ES-I3 (cell line): ENCODE results near the gene ATP6AP1.

Experiments used
- H3K36me3 ChIP-seq: 2 replicates; pipeline ENCODE4 v1.6.1; 2013; ENCODE audit warnings: mild to moderate bottlenecking, low read length, control low read depth, moderate library complexity; ENCODE audit not compliant: insufficient read depth
- H3K4me1 ChIP-seq: 2 replicates; pipeline ENCODE4 v1.6.1; 2013; ENCODE audit warnings: mild to moderate bottlenecking, control low read depth, low read length; ENCODE audit not compliant: insufficient read depth
- H3K9ac ChIP-seq: 2 replicates; pipeline ENCODE4 v1.6.1; 2013; ENCODE audit warnings: low read depth, mild to moderate bottlenecking, low read length, moderate library complexity
- H3K9me3 ChIP-seq: 2 replicates; pipeline ENCODE4 v1.6.1; 2013; ENCODE audit warnings: mild to moderate bottlenecking, low read length, moderate library complexity; ENCODE audit not compliant: control insufficient read depth, insufficient read depth

Gene ATP6AP1

DNA sequence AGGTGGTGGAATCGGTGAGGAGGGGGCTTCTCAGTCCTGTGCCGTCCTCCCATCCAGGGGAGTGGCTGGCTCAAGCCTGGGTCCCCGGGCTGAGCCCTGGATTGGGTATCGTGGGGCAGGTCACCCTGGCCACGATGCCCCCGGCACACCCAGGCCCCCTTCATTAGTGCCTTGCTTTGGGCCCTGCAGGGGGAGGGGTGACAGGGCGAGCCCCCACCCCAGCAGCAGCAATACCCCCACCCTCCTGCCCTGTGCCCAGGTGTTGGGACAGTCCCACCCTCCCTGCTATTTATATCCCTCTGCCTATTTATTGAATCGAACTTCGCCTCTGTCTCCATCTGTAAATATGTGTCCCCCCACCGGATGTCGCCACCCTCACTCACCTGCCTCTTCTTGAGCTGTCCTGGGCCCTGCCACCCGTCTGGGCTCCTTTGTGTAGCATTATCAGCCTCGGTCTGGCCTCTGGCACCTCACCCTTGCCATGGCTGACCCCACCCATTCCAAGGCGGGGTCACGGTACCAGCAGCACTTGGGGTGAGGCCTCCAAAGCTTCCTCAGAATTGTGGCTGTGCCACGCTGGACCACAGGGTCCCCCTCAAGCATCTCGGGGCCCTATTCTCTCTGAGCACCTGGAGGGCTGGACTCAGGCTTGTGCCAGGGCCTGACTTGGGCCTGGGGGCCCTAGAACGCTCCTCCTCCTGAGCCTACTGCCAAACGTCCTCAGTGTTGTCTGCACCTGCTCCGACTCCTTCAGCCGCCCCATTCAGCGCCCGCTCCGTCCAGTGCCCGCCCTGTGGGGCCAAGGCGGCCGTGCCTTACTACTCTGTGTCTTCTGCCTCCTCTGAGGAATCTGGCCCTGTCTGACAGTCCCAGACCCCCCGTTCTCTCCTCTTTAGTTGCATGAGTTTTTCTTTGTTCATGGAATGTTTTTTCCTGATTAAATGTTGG lies 44.5 kb downstream of the ATP6AP1 start:
- no peaks in the 10 kb centered on the region; the same call in 1 of the 2 replicates for H3K36me3 ChIP-seq

DNA sequence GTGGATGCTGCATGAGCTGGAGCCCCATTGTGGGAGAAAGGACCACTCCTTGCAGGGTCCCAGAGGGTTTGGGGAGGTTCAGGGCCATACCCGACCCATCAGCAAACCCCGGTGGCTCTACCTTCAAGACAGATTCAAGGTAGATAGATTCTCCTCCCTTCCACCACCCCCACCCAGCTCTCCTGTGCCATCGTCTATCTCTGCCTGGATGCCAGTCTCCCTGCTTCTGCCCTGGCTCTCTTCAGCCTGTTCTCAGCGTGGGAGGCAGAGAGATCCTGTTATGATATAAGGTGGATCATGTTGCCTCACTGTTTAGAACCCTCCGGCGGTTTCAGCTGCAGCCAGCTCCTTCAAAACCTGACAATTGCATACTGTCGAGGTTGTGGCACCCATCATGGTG lies 45.2 kb downstream of the ATP6AP1 start:
- no peaks in the 10 kb centered on the region for H3K9me3 ChIP-seq
- H3K4me1 ChIP-seq, result no peaks in the 10 kb centered on the region
- no peak overlapping the region for H3K9ac ChIP-seq
- no peaks in the 10 kb centered on the region; the same call in 1 of the 2 replicates for H3K36me3 ChIP-seq

More for the DNA sequence above, 44.5 kb downstream of the ATP6AP1 start:
- H3K9ac ChIP-seq, result no peak overlapping the region
- no peaks in the 10 kb centered on the region for H3K4me1 ChIP-seq
- no peaks in the 10 kb centered on the region for H3K9me3 ChIP-seq

DNA sequence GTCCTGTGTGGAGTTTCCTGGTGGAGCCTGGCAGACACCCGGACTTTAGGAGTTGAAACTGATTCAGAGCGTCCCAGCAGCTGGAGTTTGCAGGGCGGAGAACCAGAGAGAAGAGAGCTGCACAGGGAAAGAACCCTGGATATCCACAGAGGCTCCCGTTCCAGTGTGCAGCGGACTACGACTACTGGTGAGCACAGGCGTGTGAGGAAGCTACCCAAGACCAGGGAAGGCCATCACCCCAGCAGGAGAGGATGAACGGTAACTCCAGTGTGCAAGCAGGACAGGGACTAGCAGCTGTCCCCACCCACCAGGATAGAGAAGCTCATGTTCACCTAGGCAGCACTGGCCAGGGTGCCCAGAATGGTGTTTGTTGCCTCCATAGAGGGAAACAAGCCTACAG lies 48.3 kb downstream of the ATP6AP1 start:
- Histone ChIP-seq H3K36me3 (no peaks in the 10 kb centered on the region), H3K4me1 (no peaks in the 10 kb centered on the region), H3K9ac (no peak overlapping the region), H3K9me3 (no peaks in the 10 kb centered on the region)

DNA sequence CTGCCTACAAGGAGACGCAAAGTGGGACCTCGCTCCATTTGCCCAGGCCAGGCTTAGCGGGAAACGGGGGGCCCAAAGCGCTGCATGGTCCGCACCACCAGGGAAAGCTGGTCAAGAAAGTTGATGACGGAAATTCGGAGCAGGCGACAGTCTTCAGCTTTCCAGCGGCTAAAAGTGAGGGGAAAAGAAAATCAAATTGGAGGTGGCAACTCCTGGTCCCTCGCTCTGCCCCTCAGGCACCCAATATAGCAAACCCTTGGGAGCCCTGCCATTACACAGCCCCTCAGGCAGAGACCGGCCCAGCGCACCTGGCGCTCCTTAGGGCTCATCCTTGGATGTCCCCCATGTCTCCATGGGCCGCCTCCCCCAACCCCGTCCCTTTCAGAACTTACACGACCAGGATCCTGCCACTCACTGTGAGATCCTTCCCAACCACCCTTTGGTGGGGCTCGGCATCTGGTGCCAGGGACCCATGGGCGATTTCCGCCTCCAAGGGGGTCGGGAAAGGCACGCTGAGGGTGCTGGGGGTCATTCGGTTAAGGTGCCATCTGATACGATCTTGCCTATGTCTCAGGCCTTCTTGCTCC lies 49.5 kb downstream of the ATP6AP1 start:
- Histone ChIP-seq H3K36me3 (no peaks in the 10 kb centered on the region), H3K4me1 (no peaks in the 10 kb centered on the region), H3K9ac (peak overlapping the region; percentile 47; the same call in 1 of the 2 replicates), H3K9me3 (no peaks in the 10 kb centered on the region)

DNA sequence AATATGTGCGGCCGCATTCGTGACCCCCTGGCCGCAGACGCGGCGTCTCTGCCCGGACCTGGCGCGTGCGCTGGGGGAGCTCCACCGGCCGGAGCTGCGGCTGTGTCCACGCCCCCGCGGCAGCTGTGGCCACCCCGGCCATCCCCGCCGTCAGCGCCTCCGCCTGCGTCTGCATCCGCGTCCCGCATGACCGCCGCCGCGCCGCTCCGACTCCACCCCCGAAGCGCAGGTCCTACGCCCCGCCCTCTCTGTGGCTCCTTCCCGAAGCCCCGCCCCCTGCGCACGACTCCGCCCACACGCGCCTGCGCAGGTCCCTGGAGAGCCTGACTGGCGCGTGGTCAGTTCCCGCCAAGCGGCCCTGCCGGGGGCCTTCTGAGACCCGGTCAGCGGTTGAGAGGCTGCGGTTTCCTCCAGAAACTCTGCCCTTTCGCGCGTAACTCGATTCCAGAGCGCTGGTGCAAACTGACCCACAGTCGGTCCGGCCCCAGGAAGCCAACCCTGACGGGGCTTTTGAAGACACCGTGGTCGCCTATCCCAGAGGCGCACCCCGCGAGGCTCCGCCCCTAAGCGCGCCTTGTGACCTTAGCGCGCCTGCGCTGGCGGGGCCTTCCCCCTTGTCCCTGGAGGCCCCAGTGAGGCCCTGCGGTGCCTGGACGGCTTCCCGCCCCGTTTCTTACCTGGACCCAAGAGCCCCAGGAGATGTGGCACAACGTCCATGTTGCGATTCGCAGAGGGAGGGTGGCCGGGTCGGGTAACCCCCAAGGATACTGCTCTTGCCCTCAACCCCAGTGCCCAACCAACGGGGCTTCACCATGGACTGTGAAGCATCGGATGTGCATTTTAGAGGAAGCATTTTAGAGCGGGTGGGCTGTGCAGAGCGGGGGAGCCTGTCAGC lies 50.5 kb downstream of the ATP6AP1 start, which contains the start of gene LAGE3:
LAGE3 (minus strand) TSS at position 554 of the 895 bp plus-strand sequence; CDS start at position 188, 366 bp downstream.
- Histone ChIP-seq H3K4me1 (no peaks in the 10 kb centered on the region), H3K9me3 (no peaks in the 10 kb centered on the region), H3K36me3 (no peaks in the 10 kb centered on the region), H3K9ac (peak within 1 kb of the TSS; percentile 47)

DNA sequence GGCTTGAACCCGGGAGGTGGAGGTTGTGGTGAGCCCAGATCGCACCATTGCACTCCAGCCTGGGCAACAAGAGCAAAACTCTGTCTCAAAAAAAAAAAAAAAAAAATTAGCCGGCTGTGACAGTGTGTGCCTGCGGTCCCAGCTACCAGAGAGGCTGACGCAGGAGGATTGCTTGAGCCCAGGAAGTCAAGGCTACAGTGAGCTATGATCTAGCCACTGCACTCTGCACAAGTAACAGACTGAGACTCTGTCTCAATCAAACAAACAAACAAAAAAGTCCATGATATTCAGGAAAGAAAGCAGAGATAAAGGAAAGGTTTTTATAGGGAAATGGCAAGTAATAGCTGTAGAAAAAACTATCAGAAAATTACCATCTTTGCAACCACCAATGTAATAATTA lies 52.7 kb downstream of the ATP6AP1 start:
- H3K9ac ChIP-seq, result no peak overlapping the region
- no peaks in the 10 kb centered on the region for H3K4me1 ChIP-seq
- no peaks in the 10 kb centered on the region for H3K36me3 ChIP-seq
- H3K9me3 ChIP-seq, result no peaks in the 10 kb centered on the region

DNA sequence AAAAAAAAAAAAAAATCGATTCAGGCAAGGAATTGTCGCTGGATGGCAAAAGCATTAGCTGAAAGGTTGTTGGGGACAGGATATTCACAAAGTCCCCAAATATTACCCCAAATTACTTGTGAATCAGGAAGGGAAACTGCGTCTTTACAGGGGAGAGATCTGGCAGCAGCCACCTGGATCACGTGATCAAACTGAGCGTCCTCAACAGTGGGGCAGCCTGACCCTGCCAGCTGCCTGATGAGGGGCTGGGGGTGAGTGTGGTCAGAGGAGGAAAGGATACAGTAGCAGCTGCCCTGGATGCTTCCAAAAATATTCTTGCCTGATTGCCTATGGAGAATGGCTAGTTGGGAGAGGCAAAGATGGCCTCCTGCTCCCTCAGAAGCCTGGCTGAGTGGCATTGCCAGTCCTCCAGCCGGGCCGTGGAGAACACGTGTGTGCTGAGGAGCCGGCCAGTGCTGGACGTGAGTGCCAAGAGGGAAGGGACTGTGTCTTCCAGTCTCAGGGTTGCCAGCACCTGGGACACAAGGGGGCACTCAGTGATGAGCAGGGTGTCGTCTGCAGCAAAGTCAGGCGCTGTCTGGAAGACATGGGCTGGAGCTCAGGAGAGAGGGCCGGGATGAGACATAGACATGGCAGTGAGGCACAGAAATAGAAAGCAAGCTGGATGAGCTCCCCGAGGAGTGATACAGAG lies 53.6 kb downstream of the ATP6AP1 start:
- Histone ChIP-seq H3K9me3 (no peaks in the 10 kb centered on the region), H3K9ac (no peak overlapping the region), H3K4me1 (no peaks in the 10 kb centered on the region; the same call in 1 of the 2 replicates), H3K36me3 (no peaks in the 10 kb centered on the region)

DNA sequence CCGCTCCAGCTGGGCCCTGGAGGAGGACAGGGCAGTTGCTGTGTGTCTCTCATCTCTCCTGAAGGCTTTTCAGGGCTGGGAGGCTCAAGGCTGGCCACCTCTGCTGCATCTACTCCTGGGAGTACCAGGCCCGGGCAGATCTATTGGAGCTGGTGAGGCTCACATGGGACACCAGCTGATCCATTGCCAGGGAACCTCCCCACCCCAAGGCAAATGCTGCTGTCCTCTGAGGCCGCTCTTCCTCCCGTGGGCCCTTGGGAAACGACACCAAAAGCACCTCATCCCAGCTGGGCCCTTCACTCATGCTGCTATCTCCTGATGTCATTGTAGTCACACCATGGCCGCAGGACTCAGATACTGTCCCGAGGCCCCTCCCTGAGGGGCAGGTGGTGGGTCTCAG lies 54.3 kb downstream of the ATP6AP1 start:
- Histone ChIP-seq H3K9ac (no peak overlapping the region), H3K9me3 (no peaks in the 10 kb centered on the region), H3K36me3 (no peaks in the 10 kb centered on the region), H3K4me1 (no peaks in the 10 kb centered on the region; the same call in 1 of the 2 replicates)

DNA sequence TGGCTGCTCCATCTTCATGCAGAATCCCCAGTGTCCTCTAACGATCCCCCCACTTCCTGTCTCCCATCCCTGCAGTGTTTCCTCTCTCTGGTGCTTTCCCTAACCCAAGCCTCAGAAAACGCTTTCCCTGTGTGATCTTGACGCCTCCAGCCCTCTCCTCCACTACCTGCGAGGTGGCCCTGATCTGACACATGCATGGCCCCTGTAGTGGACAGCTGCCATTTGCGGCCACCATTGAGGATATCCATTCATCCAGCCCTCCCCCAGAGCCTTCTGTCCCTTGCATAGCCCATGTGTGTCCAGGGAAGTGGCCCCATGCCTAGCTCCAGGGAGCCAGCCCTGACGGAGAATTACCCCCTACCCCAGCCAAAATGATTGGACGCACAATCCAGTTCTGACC lies 54.8 kb downstream of the ATP6AP1 start:
- Histone ChIP-seq H3K9ac (no peak overlapping the region), H3K4me1 (no peaks in the 10 kb centered on the region; the same call in 1 of the 2 replicates), H3K36me3 (no peaks in the 10 kb centered on the region; the same call in 1 of the 2 replicates), H3K9me3 (no peaks in the 10 kb centered on the region)

DNA sequence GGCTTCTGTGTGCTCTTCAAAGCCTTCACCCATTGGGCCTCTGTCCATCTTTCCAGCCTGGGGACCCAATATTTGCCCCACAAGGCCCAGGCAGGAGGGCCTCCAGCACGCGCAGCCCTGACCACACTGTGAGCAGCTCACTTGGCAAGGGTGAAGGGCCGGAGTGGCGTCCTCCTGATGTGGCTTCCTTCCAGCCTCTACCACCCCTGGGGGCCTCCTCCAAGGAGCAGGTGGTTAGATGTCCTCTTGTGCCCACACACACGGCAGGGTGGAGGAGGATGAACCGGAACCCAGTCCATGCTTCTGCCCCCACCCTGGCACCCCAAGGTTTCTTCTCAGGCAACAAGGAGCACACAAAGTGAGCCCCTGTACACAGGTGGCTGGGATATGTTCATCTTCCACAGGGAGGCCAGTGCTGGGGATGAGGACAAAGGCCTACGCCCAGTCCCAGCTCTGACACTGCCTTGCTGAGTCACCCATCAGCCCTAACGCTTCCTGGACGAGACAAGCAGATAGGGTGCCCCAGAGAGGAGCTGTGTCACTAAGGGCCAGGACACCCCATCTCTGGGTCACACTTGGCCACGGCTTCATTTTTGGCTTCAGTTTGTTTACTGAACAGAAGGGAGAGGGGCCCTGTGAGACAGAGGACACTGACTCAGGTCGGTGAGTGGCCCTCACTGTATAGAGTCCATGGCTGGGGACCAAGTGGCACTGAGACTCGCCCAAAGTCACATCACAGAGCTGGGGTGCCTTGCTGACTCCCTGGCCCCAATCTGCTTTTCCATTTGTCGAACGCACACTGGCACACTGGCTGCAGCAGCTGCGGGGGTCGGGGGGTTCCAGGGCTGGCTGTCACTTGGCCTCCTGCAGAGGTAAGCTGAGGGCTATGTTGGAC lies 56.0 kb downstream of the ATP6AP1 start:
- H3K9ac ChIP-seq, result no peak overlapping the region
- H3K9me3 ChIP-seq, result no peaks in the 10 kb centered on the region
- no peaks in the 10 kb centered on the region; the same call in 1 of the 2 replicates for H3K4me1 ChIP-seq
- no peaks in the 10 kb centered on the region; the same call in 1 of the 2 replicates for H3K36me3 ChIP-seq

DNA sequence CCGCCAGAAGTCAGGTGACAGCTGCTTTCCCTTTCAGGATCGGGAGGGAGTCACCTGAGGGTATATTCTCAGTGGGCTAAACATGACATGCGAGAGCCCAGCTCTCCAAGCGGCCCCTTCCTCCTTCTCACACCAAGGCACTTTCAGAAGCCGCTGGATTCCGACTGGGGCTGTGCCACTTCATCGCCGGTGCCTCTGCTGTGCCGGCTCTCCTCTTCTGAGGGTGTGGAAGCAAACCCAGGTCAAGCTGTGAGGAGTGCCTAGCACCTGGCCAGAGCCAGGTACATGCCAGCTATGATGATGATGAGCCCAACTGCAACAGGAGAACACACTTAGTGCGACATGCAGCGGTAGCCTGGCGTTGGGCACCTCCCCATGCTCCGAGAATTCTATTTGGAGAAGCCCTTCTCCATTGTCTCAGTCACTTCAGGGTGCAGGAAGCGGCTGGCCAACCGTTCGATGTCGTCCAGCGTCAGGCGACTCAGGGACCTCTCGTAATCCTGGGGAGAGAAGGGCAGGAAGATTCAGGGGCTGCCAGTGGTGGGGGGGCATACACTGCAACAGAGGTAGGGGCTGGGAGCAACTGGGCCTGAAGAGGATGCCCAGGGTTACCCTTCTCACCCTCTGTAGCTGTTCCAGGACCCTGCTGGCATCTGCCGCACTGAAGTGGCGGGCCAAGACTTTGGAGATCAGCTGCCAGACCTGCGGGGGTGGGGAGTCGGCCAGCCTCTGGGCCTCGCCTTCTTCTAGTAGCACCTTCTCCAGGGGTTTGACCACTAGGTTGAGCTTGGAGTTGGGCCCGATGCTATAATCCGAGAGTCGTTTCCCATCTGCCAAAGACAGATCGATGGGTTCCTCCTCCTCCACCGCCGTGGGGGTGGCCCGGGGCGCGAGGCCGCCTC lies 56.9 kb downstream of the ATP6AP1 start:
- Histone ChIP-seq H3K4me1 (no peaks in the 10 kb centered on the region; the same call in 1 of the 2 replicates), H3K9ac (peak overlapping the region; percentile 56), H3K36me3 (no peaks in the 10 kb centered on the region; the same call in 1 of the 2 replicates), H3K9me3 (no peaks in the 10 kb centered on the region)

DNA sequence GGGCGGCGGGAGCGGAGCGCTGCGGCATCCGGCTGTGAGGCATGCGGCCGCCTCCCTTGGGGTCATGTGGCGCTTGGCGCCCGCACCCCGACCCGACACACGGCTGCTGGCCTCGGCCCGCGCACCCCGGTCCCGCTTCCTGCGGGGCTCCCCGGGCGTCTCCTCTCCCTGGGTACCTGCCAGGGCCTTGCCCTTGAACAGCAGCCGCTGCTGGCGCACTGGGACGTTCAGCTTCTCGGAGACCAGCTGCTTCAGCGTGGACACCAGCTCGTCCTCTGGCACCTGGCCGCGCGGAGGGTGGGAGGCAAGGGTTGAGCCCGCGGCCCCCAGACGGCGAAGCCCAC lies 57.5 kb downstream of the ATP6AP1 start:
- no peaks in the 10 kb centered on the region; the same call in 1 of the 2 replicates for H3K4me1 ChIP-seq
- H3K9ac ChIP-seq, result peak overlapping the region; percentile 56
- H3K9me3 ChIP-seq, result no peaks in the 10 kb centered on the region

More for the DNA sequence above, 57.5 kb downstream of the ATP6AP1 start:
- no peaks in the 10 kb centered on the region; the same call in 1 of the 2 replicates for H3K36me3 ChIP-seq
